ENCODE measurements around the gene HBS1L. TPM values are rescaled to one million over a fixed set of nuclear protein-coding genes. Genes with fewer than 3 reads are reported as not detected.
A peak's percentile ranks its signal among the peaks of the same experiment; 100 is the strongest.

The HBS1L gene
- total RNA-seq, 1 donor = 114 TPM

DNA sequence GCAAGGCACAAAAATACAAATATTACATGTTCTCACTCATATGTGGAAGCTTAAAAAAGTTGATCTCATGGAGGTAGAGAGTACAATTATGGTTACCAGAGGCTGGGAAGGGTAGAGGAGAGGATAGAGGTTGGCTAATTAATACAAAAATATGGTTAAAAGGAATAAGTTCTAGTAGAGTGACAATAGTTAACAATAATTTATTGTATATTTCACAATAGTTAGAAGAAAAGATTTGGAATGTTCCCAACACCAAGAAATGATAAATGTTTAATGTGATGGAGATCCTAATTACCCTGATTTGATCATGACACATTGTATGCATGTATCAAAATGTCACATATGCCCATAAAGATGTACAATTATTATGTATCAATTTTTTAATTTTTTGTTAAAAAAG is 106.5 kb downstream of the HBS1L start:
- no peak overlapping the region for H3K4me3 ChIP-seq (ENCODE audit: low read depth, low read length)
- TF ChIP-seq, protein P1, sequence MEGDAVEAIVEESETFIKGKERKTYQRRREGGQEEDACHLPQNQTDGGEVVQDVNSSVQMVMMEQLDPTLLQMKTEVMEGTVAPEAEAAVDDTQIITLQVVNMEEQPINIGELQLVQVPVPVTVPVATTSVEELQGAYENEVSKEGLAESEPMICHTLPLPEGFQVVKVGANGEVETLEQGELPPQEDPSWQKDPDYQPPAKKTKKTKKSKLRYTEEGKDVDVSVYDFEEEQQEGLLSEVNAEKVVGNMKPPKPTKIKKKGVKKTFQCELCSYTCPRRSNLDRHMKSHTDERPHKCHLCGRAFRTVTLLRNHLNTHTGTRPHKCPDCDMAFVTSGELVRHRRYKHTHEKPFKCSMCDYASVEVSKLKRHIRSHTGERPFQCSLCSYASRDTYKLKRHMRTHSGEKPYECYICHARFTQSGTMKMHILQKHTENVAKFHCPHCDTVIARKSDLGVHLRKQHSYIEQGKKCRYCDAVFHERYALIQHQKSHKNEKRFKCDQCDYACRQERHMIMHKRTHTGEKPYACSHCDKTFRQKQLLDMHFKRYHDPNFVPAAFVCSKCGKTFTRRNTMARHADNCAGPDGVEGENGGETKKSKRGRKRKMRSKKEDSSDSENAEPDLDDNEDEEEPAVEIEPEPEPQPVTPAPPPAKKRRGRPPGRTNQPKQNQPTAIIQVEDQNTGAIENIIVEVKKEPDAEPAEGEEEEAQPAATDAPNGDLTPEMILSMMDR (IDR thresholded peaks at IDR 0.05; ENCODE audit: insufficient read depth, low read depth, low read length) = no peak
- no peak for DNase-seq (ENCODE audit: low read depth)

DNA sequence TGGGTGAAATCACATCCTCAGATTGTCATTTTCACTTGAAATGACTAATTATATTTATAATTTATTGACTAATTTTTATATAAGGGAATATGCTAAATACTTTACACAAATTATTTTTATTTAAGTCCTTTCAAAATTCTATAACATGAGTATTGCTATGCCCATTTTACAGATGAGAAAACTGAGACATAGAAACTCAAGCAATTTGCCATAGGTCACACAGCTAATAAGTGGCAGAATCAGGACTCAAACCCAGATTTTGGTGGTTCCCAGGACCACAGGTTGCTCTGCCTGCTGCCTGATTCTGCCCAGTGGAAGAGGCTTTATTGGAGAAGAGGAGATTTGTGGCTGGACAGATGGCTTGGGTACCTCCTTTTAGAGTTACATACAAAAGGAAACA is 109.6 kb downstream of the HBS1L start:
- DNase-seq (ENCODE audit: low read depth) = no peak
- TF ChIP-seq, protein P1 (IDR thresholded peaks at IDR 0.05; ENCODE audit: insufficient read depth, low read depth, low read length) = no peak

DNA sequence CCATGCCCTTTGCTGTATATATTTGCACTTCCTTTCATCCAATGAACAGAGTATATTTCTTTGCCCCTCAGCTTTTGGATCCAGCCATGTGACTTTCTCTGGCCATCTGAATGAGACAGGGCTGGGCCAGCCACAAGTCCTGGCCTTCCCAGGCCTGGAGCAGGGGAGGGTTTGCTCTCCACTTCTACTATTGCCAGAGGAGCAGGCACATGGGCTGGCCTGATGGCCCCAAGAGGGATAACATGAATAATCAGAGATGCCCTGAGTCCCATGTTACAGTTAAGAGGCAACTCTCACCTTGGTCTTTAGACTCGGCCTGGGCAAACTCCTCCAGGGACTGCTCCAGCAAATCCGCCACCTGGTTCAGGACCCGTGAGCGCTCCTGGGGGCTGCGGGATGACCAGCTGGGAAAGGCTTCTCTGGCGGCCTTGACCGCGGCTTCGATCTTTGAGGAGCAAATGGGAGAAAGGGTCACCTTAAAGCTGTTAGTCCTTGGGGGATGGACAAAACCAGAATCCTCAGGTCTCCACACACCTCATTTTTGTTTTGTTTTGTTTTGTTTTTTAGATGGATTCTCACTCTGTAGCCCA is 111.0 kb downstream of the HBS1L start:
- H3K4me3 ChIP-seq (ENCODE audit: low read depth, low read length) = no peak overlapping the region
- TF ChIP-seq, protein P1 (IDR thresholded peaks at IDR 0.05; ENCODE audit: insufficient read depth, low read depth, low read length) = no peak
- DNase-seq (ENCODE audit: low read depth) = no peak

More for the DNA sequence above, 109.6 kb downstream of the HBS1L start:
- H3K4me3 ChIP-seq (ENCODE audit: low read depth, low read length) = no peak overlapping the region

DNA sequence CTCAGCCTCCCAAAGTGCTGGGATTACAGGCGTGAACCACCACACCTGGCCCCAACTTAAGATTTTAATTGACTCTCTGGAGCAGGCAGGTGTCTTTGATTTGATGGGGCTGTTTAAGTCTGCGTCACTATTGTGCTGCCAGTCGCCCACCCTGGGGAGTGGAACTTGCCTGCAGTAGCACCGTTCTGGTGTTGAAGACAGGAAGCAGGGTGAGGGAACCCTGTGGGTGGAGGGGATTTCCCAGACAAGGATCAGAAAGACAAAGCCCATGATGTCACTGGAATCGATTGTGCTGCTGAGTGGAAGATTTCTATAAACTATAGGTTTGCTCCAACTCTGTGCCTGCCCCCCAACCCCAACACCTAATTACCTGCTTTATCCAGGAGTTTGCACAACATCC is 115.7 kb downstream of the HBS1L start:
- DNase-seq (ENCODE audit: low read depth) = no peak
- no peak overlapping the region for H3K4me3 ChIP-seq (ENCODE audit: low read depth, low read length)
- TF ChIP-seq, protein P1 (IDR thresholded peaks at IDR 0.05; ENCODE audit: insufficient read depth, low read depth, low read length) = no peak

DNA sequence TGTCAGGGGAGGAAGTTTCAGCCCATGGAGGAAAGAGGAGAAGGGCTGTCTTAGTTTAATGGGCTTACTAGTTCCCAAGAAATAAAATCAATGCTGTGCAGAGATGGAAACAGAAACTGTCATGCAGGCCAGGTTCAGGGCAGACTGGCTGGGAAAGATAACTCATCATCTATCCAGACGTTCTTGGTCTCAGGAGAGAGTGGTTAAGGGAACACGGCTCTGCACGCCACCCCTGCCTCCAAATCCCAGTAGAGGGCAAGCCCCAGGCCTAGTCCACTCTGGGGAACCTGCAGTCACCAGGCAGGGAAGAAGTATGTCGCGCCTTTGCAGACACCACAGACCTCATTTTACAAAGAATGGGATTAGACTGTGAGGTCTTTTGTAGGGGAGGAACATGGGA is 117.2 kb downstream of the HBS1L start:
- H3K4me3 ChIP-seq (ENCODE audit: low read depth, low read length) = no peak overlapping the region
- peak; percentile 27 for DNase-seq (ENCODE audit: low read depth)
- TF ChIP-seq, protein P1 (IDR thresholded peaks at IDR 0.05; ENCODE audit: insufficient read depth, low read depth, low read length) = no peak

DNA sequence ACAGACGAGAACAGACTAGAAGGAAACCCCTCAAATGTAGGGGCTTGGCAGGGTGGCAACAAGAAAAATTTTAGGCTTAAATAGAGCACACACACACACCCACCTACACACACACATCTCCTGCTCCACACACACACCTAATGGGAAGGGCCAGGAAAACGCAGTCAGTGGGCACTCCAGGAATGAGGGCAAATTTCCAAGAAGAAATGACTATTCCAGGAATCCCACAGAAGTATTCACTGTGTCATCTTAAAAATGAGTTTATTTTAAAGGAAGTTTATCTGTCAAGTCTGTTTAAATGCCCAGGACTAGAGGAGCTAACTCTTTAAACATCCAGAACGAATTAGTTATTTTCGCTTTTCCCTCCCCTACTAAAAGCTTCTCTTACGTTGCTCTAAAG is 117.7 kb downstream of the HBS1L start:
- TF ChIP-seq, protein P1 (IDR thresholded peaks at IDR 0.05; ENCODE audit: insufficient read depth, low read depth, low read length) = no peak
- H3K4me3 ChIP-seq (ENCODE audit: low read depth, low read length) = no peak overlapping the region
- peak; percentile 36 for DNase-seq (ENCODE audit: low read depth)

DNA sequence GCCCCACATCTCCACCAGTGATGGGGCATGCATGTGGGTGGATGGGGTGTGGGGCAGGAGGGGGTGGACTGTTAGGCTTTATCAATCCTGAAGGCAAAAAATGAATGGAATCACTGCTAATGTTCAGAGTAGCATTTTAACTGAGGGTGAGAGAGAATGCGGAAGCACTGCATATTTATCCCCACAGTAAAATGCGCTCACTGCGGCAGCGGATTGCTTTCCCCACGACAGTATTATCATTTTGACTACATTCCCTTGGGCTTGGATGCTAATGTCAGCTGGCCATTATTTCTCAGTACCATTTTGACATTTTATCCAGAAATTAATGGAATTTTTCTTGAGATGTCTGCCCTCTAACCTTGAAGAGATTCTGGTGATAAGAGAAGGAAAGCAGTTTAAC is 118.1 kb downstream of the HBS1L start:
- no peak for DNase-seq (ENCODE audit: low read depth)
- H3K4me3 ChIP-seq (ENCODE audit: low read depth, low read length) = no peak overlapping the region
- TF ChIP-seq, protein P1 (IDR thresholded peaks at IDR 0.05; ENCODE audit: insufficient read depth, low read depth, low read length) = no peak

Data from fibroblast of villous mesenchyme (primary cell).